Right kidney (tissue), 1 donor: ENCODE data around the gene TMEM119.
"Not testable (repeated sequence)": the region's sequence is repeated elsewhere in the genome, so short reads cannot be mapped to it uniquely, and the experiment has no call there.

Experiments used
- DNase-seq: peaks from one replicate; pipeline ENCODE4 v3.0.0-alpha.2; 2016

The TMEM119 gene

DNA sequence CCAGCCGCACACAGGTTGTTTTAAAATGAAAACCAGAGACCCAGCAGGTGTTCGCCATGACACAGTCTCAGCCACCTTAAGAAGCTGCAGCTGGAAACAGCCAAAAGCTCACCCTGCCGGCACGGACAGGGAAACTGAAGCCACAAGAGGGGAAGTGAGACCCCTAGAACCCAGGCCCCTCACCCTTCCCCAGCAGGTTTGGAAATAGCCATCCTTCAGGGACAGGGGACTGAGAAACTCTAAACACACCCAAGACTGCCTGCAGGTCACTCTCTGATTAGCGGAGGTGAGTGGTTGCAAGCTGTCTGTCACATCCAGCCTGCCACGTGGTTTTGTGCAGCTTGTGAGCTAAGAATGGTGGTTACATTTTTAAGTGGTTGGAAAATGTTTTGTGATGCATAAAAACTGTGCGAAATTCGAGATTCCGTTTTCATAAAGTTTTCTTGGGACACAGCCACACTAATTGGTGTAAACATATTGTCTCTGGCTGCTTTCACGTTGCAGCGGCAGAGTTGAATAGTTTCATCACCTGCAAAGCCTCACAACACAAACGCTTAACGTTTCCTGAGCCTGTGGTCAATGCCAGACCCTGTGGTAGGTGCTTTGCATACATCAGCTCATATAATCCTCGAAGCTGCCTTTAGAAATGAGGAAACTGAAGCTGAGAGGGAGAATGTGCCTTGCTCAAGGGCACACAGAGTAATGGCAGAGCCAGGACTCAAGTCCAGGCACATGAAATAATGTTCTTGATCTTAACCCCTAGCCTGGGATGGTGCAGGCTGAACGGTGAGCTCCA is 37.5 kb upstream of the TMEM119 start:
- DNase-seq: no peak

DNA sequence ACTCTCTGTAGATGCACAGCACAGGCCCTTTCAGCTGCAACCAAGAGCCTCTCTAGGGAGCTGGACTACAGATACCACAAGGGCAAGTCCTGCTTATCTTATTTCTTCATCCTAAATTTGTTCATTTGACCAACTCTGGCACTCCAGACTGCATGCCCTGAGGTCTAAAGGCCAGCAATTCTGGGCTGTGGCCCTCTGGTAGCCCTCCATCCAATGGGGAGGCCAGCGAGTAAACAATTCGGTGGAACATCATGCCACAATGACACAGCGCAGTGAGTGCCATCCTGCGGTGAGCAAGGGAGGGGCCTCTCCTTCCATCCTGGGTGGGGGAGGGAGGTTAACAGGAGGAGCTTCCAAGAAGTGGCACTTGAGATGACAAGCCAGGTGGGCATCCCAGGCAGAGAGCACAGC is 36.5 kb upstream of the TMEM119 start:
- no peak for DNase-seq

DNA sequence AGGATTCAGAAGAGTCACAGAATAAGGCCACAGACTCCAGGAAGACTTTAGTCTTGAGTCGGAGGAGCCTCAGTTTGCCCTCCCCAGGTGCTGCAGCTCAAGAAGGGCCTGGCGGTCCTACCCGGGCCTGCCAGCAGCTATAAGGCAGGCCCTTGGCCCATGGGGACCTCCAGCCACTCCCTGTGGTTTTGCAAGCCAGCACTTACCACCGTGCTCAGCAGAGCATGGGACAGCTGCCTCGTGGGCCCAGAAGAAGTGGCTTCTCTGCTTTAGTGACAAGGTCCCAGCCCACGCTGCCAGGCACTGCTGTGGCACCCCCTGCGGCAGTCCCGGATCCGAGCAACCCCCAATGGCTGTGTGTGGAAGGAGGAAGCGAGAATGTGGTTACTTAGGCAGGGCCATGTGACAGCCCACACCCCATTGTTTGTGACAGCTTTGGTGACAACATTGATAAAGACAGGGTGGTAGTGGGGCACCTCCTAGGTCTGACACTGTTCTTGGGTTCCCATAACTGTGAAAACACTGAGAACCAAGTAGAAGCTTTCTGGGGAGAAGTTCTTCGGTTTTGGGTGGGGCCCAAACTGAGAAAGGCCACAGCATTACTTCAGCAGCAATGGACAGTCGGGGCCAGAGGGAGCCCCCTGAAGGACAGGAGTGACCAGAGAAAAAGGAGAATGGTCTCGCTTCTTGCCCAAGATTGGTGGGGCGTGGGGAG is 35.8 kb upstream of the TMEM119 start, which contains the start of gene SELPLG:
SELPLG (minus strand) TSS at position 361 of the 715 bp plus-strand sequence. CDS start 9,587 bp downstream, outside the sequence.
- no peak for DNase-seq

DNA sequence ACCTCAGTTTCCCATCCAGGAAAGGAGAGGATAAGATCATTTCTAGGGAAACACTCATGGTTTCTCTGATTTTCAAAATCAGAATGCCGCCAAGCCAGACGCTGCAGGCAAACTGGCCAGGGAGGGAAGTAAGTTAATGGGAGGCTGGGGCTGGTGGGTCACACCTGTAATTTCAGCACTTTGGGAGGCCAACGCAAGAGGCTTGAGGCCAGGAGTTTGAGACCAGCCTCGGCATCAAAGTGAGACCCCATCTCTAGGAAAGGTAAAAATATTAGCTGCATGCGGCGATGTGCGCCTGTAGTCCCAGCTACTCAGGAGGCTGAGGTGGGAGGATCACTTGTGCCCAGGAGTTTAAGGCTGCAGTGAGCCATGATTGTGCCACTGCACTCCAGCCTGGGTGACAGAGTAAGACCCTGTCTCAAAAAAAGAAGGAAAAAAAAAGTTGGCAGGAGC is 35.2 kb upstream of the TMEM119 start:
- no peak for DNase-seq

DNA sequence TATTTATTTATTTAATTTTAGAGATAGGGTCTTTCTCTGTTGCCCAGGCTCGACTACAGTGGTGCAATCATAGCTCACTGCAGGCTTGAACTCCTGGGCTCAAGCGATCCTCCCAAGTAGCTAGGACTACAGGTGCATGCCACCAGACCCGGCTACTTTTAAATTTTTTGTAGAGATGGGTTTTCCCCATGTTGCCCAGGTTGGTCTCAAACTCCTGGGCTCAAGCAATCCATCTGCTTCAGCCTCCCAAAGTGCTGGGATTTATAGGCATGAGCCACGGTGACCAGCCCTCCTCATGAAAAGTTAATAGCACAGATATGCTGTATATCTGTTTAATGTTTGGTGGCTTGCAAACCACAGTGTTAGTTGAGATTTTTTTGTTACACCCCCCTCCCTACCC is 33.4 kb upstream of the TMEM119 start:
- DNase-seq: not testable (repeated sequence)

DNA sequence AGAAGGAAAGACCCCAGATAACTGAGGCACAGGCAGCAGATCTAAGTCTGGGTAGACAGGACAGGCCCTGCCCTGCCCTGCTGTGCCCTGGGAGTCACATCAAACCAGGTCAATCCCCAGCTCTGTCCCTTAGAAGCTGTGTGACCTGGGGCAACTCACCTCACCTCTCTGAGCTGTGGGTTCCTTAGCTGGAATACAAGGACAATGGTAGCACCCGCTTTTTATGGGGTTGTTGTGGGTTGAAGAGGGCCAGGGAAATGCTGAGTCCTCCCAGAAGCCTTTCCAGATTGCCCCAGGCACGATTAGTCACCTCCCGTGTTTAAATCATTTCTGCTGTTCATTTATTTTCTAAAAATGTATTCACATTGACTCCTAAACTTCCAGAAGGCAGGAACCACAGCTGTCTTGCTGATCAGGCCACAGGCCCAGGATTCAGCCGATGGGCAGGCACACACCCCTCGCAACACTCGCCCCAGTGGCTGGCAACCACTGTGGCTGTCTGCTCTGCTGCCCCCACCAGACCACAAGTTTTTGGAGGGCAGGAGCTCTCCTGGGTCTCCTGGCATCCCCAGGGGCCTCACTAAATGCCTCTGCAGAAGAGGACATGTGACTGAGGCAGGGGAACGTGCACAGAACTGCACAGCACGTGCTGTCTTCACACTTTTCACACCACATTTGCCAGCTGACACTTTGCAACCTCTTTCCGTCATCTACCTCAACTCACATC is 32.8 kb upstream of the TMEM119 start:
- DNase-seq: no peak

DNA sequence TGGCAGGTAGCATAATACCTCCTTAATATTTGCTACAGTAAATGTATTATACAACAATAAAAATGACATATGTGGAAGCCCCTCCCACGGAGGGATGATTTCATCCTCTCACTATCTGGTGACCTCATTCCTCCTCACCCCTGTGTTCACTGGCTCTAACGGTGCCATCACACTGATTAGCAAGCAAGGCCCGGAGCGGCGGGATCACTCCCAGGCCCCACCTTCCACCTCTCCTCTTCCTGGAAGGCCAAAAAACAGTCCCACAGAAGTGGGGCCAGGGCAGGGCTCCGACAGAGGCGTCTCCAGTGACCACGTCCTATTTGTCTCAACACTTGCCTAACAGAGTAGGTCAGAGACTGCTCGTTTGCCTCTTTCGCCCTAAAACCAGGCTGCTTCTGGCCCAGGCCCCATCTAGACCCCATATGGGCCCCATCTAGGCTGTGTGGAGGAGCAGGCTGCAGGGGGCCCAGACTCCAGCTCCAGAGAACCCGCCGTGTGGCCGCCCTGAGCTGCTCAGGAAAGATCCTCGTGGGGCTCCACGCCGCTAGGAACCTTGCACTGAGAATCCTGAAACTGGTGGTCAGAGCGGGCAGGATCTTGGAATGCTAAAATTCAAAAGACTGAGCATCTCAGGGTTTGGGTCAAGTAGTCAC is 32.1 kb upstream of the TMEM119 start:
- no peak for DNase-seq

DNA sequence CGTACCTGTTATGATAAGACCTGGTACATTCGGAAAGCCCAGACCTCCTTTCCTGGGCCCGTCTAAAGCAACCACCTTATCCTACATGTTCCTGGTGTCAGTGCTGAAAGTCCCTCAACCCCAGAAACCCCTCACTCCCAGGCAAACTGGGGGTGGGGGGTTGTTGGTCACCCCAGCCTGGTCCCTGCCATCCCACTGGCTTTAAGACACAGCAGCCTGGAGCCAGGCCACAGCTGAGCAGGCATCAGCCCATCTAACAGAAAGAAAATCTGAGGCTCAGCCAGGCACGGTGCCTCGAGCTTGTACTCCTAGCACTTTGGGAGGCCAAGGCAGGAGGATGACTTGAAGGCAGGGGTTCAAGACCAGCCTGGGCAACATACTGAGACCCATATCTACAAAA is 31.3 kb upstream of the TMEM119 start:
- no peak for DNase-seq

DNA sequence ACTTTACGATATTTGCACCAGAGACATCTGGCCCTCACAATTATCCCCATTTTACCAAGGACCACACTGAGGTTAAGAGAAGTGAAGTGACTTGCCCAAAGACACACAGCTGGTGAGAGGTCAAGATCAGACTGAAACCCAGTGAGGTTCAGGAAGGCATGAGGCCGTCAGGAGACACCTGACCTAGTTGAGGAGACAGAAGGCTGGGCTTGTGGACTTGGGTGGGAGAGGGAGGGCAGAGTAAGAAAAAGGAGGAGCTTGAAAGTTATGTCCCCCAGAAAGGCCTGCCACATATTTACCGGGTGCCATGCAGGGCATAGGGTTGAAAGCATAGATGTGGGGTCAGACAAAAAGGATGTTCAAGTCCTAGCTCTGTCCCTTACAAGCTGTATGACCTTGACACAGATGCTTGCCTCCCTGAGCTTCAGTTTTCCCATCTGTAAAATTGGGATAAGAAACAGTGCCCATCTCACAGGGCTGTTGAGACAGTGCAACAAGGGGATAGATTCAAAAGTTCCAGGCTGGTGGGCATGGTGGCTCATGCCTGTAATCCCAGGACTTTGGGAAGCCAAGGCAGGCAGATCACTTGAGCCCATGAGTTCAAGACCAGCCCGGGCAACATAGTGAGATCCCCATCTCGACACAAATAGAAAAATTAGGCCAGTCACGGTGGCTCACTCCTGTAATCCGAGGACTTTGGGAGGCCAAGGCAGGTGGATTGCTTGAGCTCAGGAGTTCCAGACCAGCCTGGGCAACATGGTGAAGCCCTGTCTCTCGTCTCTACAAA is 29.4 kb upstream of the TMEM119 start:
- no peak for DNase-seq

DNA sequence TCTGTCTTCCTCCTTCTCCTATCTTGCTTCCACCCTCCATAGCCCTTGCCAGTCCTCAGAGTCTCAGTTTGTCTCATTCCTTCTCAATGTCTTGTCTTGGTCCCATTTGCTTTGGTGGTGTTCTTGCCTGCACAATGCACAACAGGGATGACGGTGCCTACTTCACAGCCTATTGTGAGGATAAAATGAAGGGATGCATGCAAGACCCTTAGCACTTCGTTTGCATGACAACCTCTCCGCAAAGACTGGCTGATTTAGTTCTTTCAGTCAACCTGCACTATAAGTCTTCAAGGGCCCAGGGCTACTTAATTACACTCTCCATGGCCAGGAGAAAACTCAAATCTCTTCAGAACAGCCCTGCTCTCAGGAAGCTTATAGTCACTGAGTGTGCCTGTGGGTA is 27.3 kb upstream of the TMEM119 start:
- no peak for DNase-seq

DNA sequence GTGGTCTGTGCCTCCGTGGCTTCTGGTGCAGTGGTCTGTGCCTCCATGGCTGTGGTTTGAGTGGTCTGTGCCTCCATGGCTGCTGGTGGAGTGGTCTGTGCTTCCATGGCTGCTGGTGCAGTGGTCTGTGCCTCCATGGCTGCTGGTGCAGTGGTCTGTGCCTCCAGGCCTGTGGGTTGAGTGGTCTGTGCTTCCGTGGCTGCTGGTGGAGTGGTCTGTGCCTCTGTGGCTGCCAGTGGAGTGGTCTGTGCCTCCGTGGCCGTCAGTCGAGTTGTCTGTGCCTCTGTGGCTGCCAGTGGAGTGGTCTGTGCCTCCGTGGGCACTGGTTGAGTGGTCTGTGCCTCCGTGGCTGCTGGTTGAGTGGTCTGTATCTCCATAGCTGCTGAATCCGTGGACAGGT is 25.7 kb upstream of the TMEM119 start:
- no peak for DNase-seq

DNA sequence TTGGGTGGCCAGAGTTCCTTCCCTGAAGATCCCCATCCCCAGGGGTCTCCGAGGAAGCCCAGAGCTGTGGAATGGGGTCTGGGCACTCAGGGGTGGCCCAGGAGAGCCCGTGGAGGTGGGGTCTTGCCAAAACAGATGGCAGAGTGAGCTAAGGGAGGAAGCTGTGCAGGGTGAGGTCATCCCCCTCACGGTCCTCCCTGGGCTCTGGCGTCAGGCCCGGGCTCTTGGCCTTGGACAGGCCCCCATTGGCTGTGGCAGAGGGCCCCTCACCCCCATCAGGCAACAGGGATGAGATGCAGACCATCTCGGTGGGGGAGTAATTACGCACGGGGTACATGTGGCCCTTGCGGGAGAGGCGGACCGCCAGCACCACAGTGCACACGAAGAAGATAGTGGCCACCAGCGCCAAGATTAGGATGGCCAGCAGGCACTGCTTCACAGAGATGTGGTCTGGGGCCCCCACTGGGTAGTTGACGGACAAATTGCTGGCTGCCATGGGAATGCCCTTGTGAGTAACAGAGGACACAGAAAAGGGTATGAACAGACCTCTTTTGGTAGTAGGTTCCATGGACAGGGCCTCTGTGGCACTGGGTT is 25.1 kb upstream of the TMEM119 start:
- no peak for DNase-seq

DNA sequence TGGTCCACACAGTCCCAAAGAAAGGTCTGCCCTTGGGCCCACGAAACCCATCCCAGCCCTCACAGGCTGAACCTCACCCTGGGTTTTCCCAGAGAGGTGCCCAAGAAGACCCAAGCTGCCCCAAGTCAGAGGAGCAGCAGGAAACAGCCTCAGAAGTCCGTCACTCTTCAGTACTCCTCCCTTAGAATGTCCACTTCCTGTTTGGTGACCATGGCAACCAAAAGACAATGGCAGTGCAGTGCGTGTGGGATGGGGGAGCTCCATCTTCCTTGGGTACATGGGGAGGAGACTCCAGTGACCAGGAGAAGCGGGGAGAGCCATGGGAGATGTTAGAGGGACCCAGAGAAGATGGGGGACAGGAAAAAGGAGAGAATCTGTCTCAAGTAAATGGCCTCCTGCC is 24.5 kb upstream of the TMEM119 start:
- no peak for DNase-seq

DNA sequence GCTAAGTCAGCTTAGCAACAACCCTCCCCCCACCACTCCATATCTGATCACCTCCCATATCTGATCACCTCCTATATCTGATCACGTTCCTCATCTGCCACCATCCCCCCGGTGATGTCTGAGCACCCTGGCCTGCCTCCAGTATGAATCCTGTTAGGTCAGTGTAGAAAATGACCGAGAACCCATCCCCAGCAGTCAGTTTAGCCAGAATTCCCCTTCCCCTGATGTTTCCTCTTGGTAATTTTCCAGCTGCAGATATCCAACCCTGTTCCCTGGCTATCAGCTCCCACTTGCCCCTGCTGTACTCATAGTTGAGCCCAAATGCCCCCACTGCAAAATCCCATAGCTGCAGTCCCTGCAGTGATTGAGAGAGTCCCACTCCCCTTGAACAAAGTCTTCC is 23.3 kb upstream of the TMEM119 start:
- no peak for DNase-seq

DNA sequence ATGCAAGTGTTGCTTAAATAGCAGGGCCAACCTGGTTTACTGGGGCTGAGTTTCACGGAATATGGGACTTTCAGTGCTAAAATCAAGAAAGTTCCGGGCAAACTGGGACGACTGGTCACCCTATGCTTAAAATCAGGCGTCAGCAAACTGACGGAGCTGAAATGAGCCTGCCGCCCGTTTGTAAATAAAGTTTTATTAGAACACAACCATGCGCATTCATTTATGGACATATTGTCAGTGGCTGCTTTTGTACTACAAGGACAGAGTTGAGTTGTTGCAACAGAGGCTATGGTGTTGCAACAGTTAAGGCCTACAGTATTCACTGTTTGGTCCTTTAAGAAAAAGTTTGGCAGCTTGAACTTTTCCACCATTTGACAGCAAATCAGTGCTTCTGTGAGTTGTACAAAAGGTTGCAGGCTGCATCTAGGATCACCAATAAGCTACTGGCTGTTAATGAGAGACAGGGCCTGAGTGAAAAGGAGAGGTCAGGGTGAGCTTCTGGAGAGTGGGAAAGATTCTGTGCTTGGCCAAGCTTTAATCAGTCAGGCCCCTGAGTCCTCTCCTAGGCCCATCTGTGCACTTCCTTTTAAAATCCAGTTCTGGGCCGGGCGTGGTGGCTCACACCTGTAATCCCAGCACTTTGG is 22.5 kb upstream of the TMEM119 start:
- no peak for DNase-seq

DNA sequence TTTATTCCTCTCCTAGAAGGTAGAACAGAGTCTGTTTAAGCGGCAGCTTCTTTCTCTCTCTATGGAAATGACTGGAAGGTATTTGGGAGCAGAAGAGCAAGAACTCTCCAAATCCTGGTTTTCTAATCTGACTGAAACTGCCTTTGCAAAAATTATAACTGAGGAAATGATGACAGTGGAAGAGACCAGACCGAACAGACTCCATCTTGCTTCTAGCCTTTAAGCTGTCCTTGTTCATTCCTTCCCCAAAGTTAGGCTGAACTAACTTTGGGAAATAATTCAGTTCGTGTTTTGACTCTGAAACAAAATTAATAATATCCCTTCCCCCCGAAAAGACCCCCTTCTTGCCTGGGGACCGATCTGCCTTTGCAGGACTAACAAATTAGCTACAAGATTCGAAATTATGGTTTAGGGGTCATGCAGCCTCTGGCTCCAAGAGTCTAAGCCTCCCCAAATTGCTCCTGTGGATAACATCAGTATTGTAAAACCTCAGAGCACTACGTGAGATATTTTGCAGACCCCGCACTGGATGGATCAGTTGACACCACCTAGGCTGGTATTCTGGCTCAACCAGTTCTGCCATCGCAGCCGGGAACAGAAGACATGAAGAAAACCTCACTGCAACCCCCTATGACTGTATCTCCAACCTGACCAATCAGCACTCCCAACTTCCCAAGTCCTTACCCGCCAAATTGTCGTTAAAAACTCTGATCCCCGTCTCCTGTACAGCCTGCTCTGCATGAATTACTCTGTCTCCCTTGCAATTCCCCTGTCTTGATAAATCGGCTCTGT is 21.7 kb upstream of the TMEM119 start:
- DNase-seq: no peak

DNA sequence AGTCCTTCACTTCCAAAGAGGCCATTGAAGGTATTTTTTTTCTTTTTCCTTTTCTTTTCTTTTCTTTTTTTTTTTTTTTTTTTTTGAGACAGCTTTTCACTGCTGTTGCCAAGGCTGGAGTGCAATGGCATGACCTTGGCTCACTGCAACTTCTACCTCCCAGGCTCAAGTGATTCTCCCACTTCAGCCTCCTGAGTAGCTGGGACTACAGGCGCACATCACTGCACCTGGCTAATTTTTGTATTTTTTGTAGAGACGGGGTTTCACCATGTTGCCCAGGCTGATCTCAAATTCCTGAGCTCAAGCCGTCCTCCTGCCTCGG is 21.0 kb upstream of the TMEM119 start:
- DNase-seq: not testable (repeated sequence)

DNA sequence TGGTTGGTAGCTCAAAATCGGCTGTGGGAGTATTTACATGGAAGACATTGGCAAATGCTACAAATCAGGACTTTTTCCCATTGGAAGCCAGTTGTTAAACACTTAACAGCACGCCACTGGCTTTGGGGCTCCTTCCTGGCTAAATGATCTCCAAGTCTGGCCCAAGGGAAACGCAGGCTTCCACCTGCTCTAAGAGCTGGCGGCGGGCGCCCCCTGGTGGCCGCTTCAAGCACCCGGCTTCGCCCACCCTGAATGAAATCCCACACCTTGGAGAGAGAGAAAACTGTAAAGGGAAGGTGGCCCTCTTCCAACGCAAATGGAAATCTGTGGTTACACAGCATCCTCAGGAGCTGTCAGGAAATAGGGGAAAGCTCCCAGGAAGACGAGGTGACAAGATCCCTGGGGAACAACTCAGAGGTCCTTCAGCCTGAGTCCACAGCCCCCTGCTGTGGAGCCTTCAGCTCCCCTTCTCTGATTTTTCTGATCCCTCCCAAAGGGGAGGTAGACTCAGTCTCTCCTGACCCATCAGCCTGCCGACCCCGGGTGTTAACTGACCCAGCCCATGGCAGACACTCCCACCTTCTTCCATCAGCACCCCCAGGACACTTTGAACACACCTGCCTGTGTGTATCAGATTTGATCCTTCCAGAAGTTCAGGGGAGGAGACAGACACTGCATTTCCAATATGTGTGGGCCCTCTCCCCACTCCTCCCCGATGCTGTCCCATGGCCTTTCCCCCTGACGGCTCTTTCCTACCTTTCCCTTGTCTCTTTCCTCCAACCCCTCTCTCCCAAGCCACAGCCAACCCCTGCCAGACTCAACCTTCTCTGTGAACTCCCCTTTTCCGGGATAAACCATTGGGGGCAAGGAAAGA is 20.4 kb upstream of the TMEM119 start:
- DNase-seq: peak; percentile 67
